NB4 (cell line): ENCODE results near the gene SUGP2.

ENCODE experiments used
- DNase-seq: peaks from one replicate; pipeline ENCODE4 v3.0.0; 2010; ENCODE audit warnings: low read depth
- H3K4me3 ChIP-seq: one replicate; pipeline ENCODE4 v1.5.1; 2011; ENCODE audit warnings: mild to moderate bottlenecking, low read depth, low read length, moderate library complexity
- CTCF ChIP-seq: IDR thresholded peaks from one replicate; pipeline ENCODE4 v1.5.1; 2012; ENCODE audit warnings: low read depth, low read length
- MAX ChIP-seq: IDR thresholded peaks from 2 replicates; pipeline ENCODE4 v1.6.1; 2011; ENCODE audit warnings: low read depth, low read length
- MYC ChIP-seq: IDR thresholded peaks from 2 replicates; pipeline ENCODE4 v1.6.1; 2011; ENCODE audit warnings: low read depth, low read length
- POLR2A ChIP-seq: IDR thresholded peaks from 2 replicates; pipeline ENCODE4 v1.6.1; 2011; ENCODE audit warnings: mild to moderate bottlenecking; ENCODE audit not compliant: insufficient read length; ENCODE audit errors: extremely low read depth

Gene SUGP2

GRCh38 chr19:19004144-19004543 is 29.2 kb downstream of the SUGP2 start:
- TF ChIP-seq POLR2A (no peak), MYC (no peak), MAX (no peak), CTCF (no peak)
- H3K4me3 ChIP-seq, result no peak overlapping the region
- no peak for DNase-seq

- no peak overlapping the region for H3K4me3 ChIP-seq
- TF ChIP-seq MAX (no peak), POLR2A (no peak), CTCF (peak; percentile 24), MYC (no peak)
- peak; percentile 52 for DNase-seq
Observed at GRCh38 chr19:18999896-19000620, 33.3 kb downstream of the SUGP2 start.

- TF ChIP-seq MYC, result no peak
- TF ChIP-seq POLR2A, result no peak
- no peak for TF ChIP-seq CTCF
- TF ChIP-seq MAX, result no peak
- DNase-seq, result no peak
- H3K4me3 ChIP-seq, result no peak overlapping the region
Observed at GRCh38 chr19:18999016-18999758, 34.1 kb downstream of the SUGP2 start.

- H3K4me3 ChIP-seq, result no peak overlapping the region
- no peak for DNase-seq
- TF ChIP-seq CTCF (no peak), MYC (no peak), MAX (no peak), POLR2A (no peak)
Observed at GRCh38 chr19:18998276-18998675, 35.0 kb downstream of the SUGP2 start.

- DNase-seq, result no peak
- H3K4me3 ChIP-seq, result no peak overlapping the region
- TF ChIP-seq MYC, result no peak
- TF ChIP-seq POLR2A, result no peak
- TF ChIP-seq CTCF, result no peak
- TF ChIP-seq MAX, result no peak
Observed at GRCh38 chr19:18996796-18997394, 36.4 kb downstream of the SUGP2 start.
